IMR-90 (cell line): ENCODE measurements around the gene ANKRD33B. TPM values are rescaled to one million over a fixed set of nuclear protein-coding genes. Genes with fewer than 3 reads are reported as not detected.

Experiments used
- ATAC-seq: fragments of 200-7000 bp; cut with Tn5 transposase; 2 replicates; pipeline ENCODE4 v1.9.1; 2020; ENCODE audit warnings: low read depth, mild to moderate bottlenecking, moderate library complexity
- BruUV-seq: library from RNA; stranded (reverse); fragments of 400-500 nt; replicated peaks from 2 replicates; lab custom pipeline; 2021; lab: Mats Ljungman, UMichigan
- CTCF ChIA-PET: fragments of 300-600 bp; formaldehyde crosslinking; extraction: SDS; loops from one replicate; lab custom pipeline; 2021; ENCODE audit warnings: antibody characterized with exemption; lab: Yijun Ruan, JAX
- POLR2A ChIA-PET: fragments of 300-600 bp; sonication (Branson Sonifier 250); formaldehyde crosslinking; loops from one replicate; lab custom pipeline; 2022; ENCODE audit warnings: antibody characterized with exemption; ENCODE audit not compliant: unreplicated experiment; lab: Charles Lee
- DNase-seq: peaks from one replicate; pipeline ENCODE4 v3.0.0; 2013
- H2AFZ ChIP-seq: replicated peaks from 2 replicates; pipeline ENCODE3; 2013; ENCODE audit warnings: low read length, mild to moderate bottlenecking; ENCODE audit not compliant: poor library complexity
- H2AK5ac ChIP-seq: 2 replicates; pipeline ENCODE4 v1.6.1; 2013; ENCODE audit warnings: low read depth, low read length, inconsistent platforms
- H2AK9ac ChIP-seq: replicated peaks from 2 replicates; pipeline ENCODE3; 2013; ENCODE audit warnings: mild to moderate bottlenecking, low read depth, low read length, moderate library complexity; ENCODE audit not compliant: poor library complexity
- H2BK120ac ChIP-seq: 2 replicates; pipeline ENCODE4 v1.6.1; 2013; ENCODE audit warnings: low read depth, low read length, inconsistent platforms
- H2BK15ac ChIP-seq: 3 replicates; pipeline ENCODE4 v1.6.1; 2013; ENCODE audit warnings: low read depth, low read length, inconsistent platforms
- H2BK20ac ChIP-seq: 2 replicates; pipeline ENCODE4 v1.6.1; 2013; ENCODE audit warnings: low read depth, mild to moderate bottlenecking, inconsistent platforms, low read length, moderate library complexity
- H2BK5ac ChIP-seq: 2 replicates; pipeline ENCODE4 v1.6.1; 2013; ENCODE audit warnings: mild to moderate bottlenecking, low read depth, low read length, inconsistent platforms; ENCODE audit not compliant: poor library complexity, severe bottlenecking
- H3K14ac ChIP-seq: replicated peaks from 2 replicates; pipeline ENCODE4 v1.6.1; 2013; ENCODE audit warnings: low read depth, low read length, inconsistent platforms
- H3K18ac ChIP-seq: 2 replicates; pipeline ENCODE4 v1.6.1; 2013; ENCODE audit warnings: low read depth, low read length, control low read depth
- H3K23ac ChIP-seq: 2 replicates; pipeline ENCODE4 v1.6.1; 2013; ENCODE audit warnings: low read depth, low read length, inconsistent platforms
- H3K27ac ChIP-seq: 2 replicates; pipeline ENCODE4 v1.5.1; 2013; ENCODE audit warnings: mild to moderate bottlenecking, control low read depth, low read length; ENCODE audit not compliant: insufficient read depth
- H3K27me3 ChIP-seq: 2 replicates; pipeline ENCODE4 v1.6.1; 2013; ENCODE audit warnings: low read length; ENCODE audit not compliant: control insufficient read depth, insufficient read depth
- H3K36me3 ChIP-seq: 2 replicates; pipeline ENCODE4 v1.6.1; 2013; ENCODE audit warnings: low read length, mixed read lengths; ENCODE audit not compliant: control insufficient read depth, insufficient read depth
- H3K4ac ChIP-seq: 2 replicates; pipeline ENCODE4 v1.6.1; 2013; ENCODE audit warnings: low read depth, low read length, inconsistent platforms
- H3K4me1 ChIP-seq: 2 replicates; pipeline ENCODE4 v1.6.1; 2013; ENCODE audit warnings: low read length, mixed read lengths; ENCODE audit not compliant: control insufficient read depth, insufficient read depth
- H3K4me2 ChIP-seq: 2 replicates; pipeline ENCODE4 v1.6.1; 2013; ENCODE audit warnings: low read depth, mild to moderate bottlenecking, control low read depth, low read length, moderate library complexity
- H3K4me3 ChIP-seq: 2 replicates; pipeline ENCODE4 v1.5.1; 2013; ENCODE audit warnings: low read depth, mild to moderate bottlenecking, control low read depth, low read length, moderate library complexity; ENCODE audit not compliant: insufficient read depth
- H3K56ac ChIP-seq: 2 replicates; pipeline ENCODE4 v1.6.1; 2013; ENCODE audit warnings: low read length, inconsistent platforms; ENCODE audit not compliant: insufficient read depth; ENCODE audit errors: extremely low read depth
- H3K79me1 ChIP-seq, 2 experiments: 2 replicates each; pipeline ENCODE4 v1.6.1; 2013; ENCODE audit warnings: low read length in 2 of 2, inconsistent platforms in 1 of 2, low read depth in 1 of 2
- H3K9ac ChIP-seq: 2 replicates; pipeline ENCODE4 v1.6.1; 2013; ENCODE audit warnings: low read depth, low read length, control low read depth
- H3K9me1 ChIP-seq: 2 replicates; pipeline ENCODE4 v1.6.1; 2013; ENCODE audit warnings: low read length, inconsistent platforms; ENCODE audit not compliant: insufficient read depth
- H3K9me3 ChIP-seq: 2 replicates; pipeline ENCODE4 v1.6.1; 2013; ENCODE audit warnings: low read length; ENCODE audit not compliant: control insufficient read depth, insufficient read depth
- H4K20me1 ChIP-seq: 2 replicates; pipeline ENCODE4 v1.6.1; 2013; ENCODE audit warnings: low read length, inconsistent platforms; ENCODE audit not compliant: insufficient read depth
- H4K5ac ChIP-seq: 2 replicates; pipeline ENCODE4 v1.6.1; 2013; ENCODE audit warnings: mild to moderate bottlenecking, low read depth, low read length, control low read depth
- H4K8ac ChIP-seq, 2 experiments: 2 replicates each; pipeline ENCODE4 v1.6.1; 2013; ENCODE audit warnings: low read depth in 2 of 2, low read length in 2 of 2, control low read depth in 1 of 2, inconsistent platforms in 1 of 2
- H4K91ac ChIP-seq: 2 replicates; pipeline ENCODE4 v1.6.1; 2013; ENCODE audit warnings: low read depth, low read length, inconsistent platforms; ENCODE audit not compliant: insufficient read depth
- BHLHE40 ChIP-seq: fragments of 150-350 bp; IDR thresholded peaks from 2 replicates; pipeline ENCODE4 v1.6.1; 2016; ENCODE audit warnings: mild to moderate bottlenecking, low read depth, low read length
- CEBPB ChIP-seq: IDR thresholded peaks from 2 replicates; pipeline ENCODE4 v1.6.1; 2012; ENCODE audit warnings: low read depth, low read length, improper control_type of control experiment
- CHD1 ChIP-seq: IDR thresholded peaks from 2 replicates; pipeline ENCODE4 v1.6.1; 2012; ENCODE audit warnings: low read depth, low read length, improper control_type of control experiment
- ELK1 ChIP-seq: fragments of 150-350 bp; IDR thresholded peaks from 2 replicates; pipeline ENCODE4 v1.6.1; 2016; ENCODE audit warnings: low read depth, mild to moderate bottlenecking, low read length, moderate library complexity, borderline replicate concordance
- FOS ChIP-seq: fragments of 150-350 bp; IDR thresholded peaks from 2 replicates; pipeline ENCODE4 v1.6.1; 2016; ENCODE audit warnings: low read depth, low read length
- MAZ ChIP-seq: IDR thresholded peaks from 2 replicates; pipeline ENCODE4 v1.6.1; 2012; ENCODE audit warnings: low read depth, mild to moderate bottlenecking, low read length, improper control_type of control experiment, moderate library complexity, borderline replicate concordance
- MXI1 ChIP-seq: IDR thresholded peaks from 2 replicates; pipeline ENCODE4 v1.6.1; 2012; ENCODE audit warnings: low read depth, mild to moderate bottlenecking, low read length, moderate library complexity, borderline replicate concordance
- NFE2L2 ChIP-seq: fragments of 150-350 bp; IDR thresholded peaks from 2 replicates; pipeline ENCODE4 v1.6.1; 2016; ENCODE audit warnings: low read depth, mild to moderate bottlenecking, low read length
- POLR2A ChIP-seq: IDR thresholded peaks from 2 replicates; pipeline ENCODE4 v1.6.1; 2012; ENCODE audit warnings: mild to moderate bottlenecking, low read depth, low read length
- RAD21 ChIP-seq: IDR thresholded peaks from 2 replicates; pipeline ENCODE4 v1.6.1; 2012; ENCODE audit warnings: low read length, improper control_type of control experiment
- RCOR1 ChIP-seq: IDR thresholded peaks from 2 replicates; pipeline ENCODE4 v1.6.1; 2012; ENCODE audit warnings: mild to moderate bottlenecking, low read length, improper control_type of control experiment; ENCODE audit not compliant: insufficient replicate concordance
- RFX5 ChIP-seq: IDR thresholded peaks from 2 replicates; pipeline ENCODE4 v1.8.0; 2012; ENCODE audit warnings: low read depth, mild to moderate bottlenecking, low read length, moderate library complexity
- SMC3 ChIP-seq: fragments of 150-350 bp; IDR thresholded peaks from 2 replicates; pipeline ENCODE4 v1.6.1; 2016; ENCODE audit warnings: low read depth, mild to moderate bottlenecking, antibody characterized with exemption, low read length, moderate library complexity
- WGBS, 2 experiments: methylation state at CpG; one replicate each; pipeline versions ENCODE4 v1.1.5 to v1.1.7; 2013; ENCODE audit warnings: missing lambda C conversion rate in 2 of 2; ENCODE audit not compliant: insufficient read length in 1 of 2; ENCODE audit errors: extremely low coverage in 2 of 2; 5-methylcytosine and 5-hydroxymethylcytosine counted together
- dilution Hi-C: fragments of 300-500 bp; cut with HindIII; formaldehyde crosslinking; loops from one replicate; pipeline ENCODE4 v1.14.3; 2018; ENCODE audit warnings: low sequenced_read_pairs; ENCODE audit not compliant: unreplicated experiment
- in situ Hi-C: fragments of 300-500 bp; cut with MboI; formaldehyde crosslinking; loops from 3 replicates; pipeline ENCODE4 v1.14.3; 2019; ENCODE audit warnings: low sequenced_read_pairs, inconsistent platforms, mixed read lengths
- intact Hi-C: fragments of 100-400 bp; cut with micrococcal nuclease; formaldehyde crosslinking; loops from 2 replicates; pipeline ENCODE4 v1.10.0; 2022
- polyA plus RNA-seq, 3 experiments: library from polyadenylated mRNA; depleted of rRNA; stranded (reverse); fragments of >200 nt; gene quantifications; 2 replicates each; pipeline ENCODE4 v1.2.3, GENCODE V29; 2012; ENCODE audit warnings: low replicate concordance in 1 of 3
- total RNA-seq: library from RNA; depleted of rRNA; stranded (reverse); fragments of >200 nt; gene quantifications from 2 replicates; pipeline ENCODE4 v1.2.3, GENCODE V29; 2012
- TF ChIP-seq, protein P1 (sequence below): conservative IDR thresholded peaks from 2 replicates; pipeline ENCODE4 v1.5.1; 2012; ENCODE audit warnings: mild to moderate bottlenecking, low read depth, low read length, improper control_type of control experiment

Gene ANKRD33B
- total and polyA plus RNA-seq, 2 of the 4 experiments (the other 2 are of a cell fraction), result 2.5 to 3.3 TPM

GRCh38 chr5:10635257-10635866, 71.5 kb downstream of the ANKRD33B start:
- Histone ChIP-seq H4K91ac (0 out of 2 replicates have a peak overlapping the region, but pooled peaks have one; percentile 34), H2BK15ac (no peak overlapping the region), H3K23ac (no peak overlapping the region), H4K5ac (no peak overlapping the region), H2AK5ac (no peak overlapping the region), H3K79me1 (peaks cover 25 to 71% of the 10 kb centered on the region in 2 experiments), H2AK9ac (peak overlapping the region; percentile 67), H3K4ac (peak overlapping the region; percentile 47; the same call in 1 of the 2 replicates), H3K9me3 (no peaks in the 10 kb centered on the region), H2BK120ac (peak overlapping the region; percentile 52; the same call in 1 of the 2 replicates), H2BK5ac (no peak overlapping the region), H3K27me3 (no peaks in the 10 kb centered on the region), H3K36me3 (peaks cover 17% of the 10 kb centered on the region), H2BK20ac (peak overlapping the region; percentile 35; the same call in 1 of the 2 replicates), H3K4me1 (peaks cover 9% of the 10 kb centered on the region), H2AFZ (peak overlapping the region; percentile 73), H3K4me3 (no peak overlapping the region), H3K9ac (peak overlapping the region; percentile 19; the same call in 1 of the 2 replicates), H3K56ac (no peak overlapping the region), H4K20me1 (peaks cover 44% of the 10 kb centered on the region), H3K9me1 (peaks cover 12% of the 10 kb centered on the region), H3K14ac (no peak overlapping the region), H3K18ac (peak overlapping the region; percentile 45; the same call in 1 of the 2 replicates), H4K8ac (peak overlapping the region in 1 of 2 experiments; percentile 31; a peak in 1 of 4 replicates), H3K27ac (no peak overlapping the region; the same call in 1 of the 2 replicates), H3K4me2 (peak overlapping the region; percentile 64; the same call in 1 of the 2 replicates)
- in situ Hi-C loops, result no loop called here
- ATAC-seq (peak; percentile 79), DNase-seq (peak; percentile 80)
- ChIA-PET CTCF (no interaction called here), POLR2A (no interaction called here)
- WGBS, 2 experiments, result 80% methylated on average over 1 of the region's 10 CpGs; no CpG with 5 or more reads in 1 of the 2 experiments
- no peak for TF ChIP-seq ELK1
- TF ChIP-seq BHLHE40, result no peak
- no peak for TF ChIP-seq RAD21
- no peak for TF ChIP-seq POLR2A
- TF ChIP-seq NFE2L2, result no peak
- no peak for TF ChIP-seq FOS
- no peak for TF ChIP-seq RFX5
- no peak for TF ChIP-seq MXI1
- TF ChIP-seq CHD1, result no peak
- TF ChIP-seq RCOR1, result no peak
- no peak for TF ChIP-seq SMC3
- TF ChIP-seq, protein P1, sequence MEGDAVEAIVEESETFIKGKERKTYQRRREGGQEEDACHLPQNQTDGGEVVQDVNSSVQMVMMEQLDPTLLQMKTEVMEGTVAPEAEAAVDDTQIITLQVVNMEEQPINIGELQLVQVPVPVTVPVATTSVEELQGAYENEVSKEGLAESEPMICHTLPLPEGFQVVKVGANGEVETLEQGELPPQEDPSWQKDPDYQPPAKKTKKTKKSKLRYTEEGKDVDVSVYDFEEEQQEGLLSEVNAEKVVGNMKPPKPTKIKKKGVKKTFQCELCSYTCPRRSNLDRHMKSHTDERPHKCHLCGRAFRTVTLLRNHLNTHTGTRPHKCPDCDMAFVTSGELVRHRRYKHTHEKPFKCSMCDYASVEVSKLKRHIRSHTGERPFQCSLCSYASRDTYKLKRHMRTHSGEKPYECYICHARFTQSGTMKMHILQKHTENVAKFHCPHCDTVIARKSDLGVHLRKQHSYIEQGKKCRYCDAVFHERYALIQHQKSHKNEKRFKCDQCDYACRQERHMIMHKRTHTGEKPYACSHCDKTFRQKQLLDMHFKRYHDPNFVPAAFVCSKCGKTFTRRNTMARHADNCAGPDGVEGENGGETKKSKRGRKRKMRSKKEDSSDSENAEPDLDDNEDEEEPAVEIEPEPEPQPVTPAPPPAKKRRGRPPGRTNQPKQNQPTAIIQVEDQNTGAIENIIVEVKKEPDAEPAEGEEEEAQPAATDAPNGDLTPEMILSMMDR, result no peak
- TF ChIP-seq MAZ, result no peak
- no peak for TF ChIP-seq CEBPB
- intact Hi-C loops, result no loop called here
- no TSS peak for BruUV-seq
- dilution Hi-C loops, result no loop called here
